GM18951 (cell line): ENCODE measurements around the gene MAST4.

ENCODE experiments used
- POLR2A ChIP-seq: IDR thresholded peaks from 4 replicates; pipeline ENCODE4 v1.6.1; 2011; ENCODE audit warnings: mild to moderate bottlenecking; ENCODE audit not compliant: insufficient read length, insufficient read depth; ENCODE audit errors: extremely low read depth
- in situ Hi-C: fragments of 300-500 bp; cut with MboI; formaldehyde crosslinking; loops from one replicate; pipeline ENCODE4 v1.12.0; 2022; ENCODE audit warnings: low sequenced_read_pairs, mixed read lengths, inconsistent platforms; ENCODE audit not compliant: unreplicated experiment

The MAST4 gene

DNA sequence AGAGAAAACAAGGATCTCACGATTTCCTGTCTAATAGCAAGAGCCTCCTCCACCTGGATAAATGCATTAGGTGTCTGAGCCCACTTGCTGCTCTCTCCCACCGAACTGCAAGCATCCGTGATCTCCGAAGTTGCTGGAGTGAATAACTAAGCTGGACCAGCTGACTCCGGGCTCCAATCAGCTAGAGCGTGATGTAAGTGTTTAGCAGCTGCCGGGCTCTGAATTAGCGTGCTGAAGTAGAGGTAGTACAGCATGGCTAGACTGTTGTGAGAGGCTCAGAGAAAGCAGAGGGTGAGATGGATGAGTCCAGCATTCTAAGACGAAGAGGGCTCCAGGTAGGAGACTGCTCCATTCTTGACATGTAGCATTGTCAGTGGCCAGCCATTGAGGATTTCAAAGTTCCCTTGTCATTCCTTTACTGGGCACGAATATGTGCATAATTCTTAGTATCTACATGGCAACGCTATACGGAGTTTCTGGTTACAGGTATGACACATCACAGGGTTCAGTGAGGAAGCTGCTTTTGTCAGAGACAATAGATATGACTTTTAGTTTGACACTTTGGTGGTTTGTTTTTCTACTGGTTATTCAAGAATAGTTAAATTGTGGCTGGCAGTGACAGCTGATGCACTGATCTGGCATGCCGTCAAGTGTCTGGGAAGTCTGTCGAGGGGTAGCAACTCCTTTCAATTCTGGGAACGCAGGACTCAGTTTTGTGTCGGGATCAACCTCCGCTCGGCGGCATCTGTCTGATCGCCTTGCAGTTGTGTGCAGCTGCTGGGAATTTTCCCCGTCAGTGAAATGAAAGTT is 232.6 kb downstream of the MAST4 start:
- no peak for TF ChIP-seq POLR2A
- in situ Hi-C loops, result no loop called here

DNA sequence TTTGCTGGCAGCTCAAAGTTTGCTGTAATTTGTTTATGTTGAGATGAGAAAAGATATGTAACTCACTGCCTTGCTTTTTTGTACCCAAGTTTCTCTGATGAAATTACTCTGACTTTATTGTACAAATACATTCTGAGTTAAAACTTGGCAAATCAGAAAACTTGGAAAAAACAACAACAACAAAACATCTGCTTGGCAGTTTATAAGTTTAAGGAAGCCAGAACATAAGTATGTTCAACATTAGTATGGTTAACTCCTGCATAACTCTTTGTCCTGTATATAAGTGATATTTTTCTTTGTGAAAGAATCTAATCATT is 233.1 kb downstream of the MAST4 start:
- TF ChIP-seq POLR2A, result no peak
- in situ Hi-C loops, result no loop called here

DNA sequence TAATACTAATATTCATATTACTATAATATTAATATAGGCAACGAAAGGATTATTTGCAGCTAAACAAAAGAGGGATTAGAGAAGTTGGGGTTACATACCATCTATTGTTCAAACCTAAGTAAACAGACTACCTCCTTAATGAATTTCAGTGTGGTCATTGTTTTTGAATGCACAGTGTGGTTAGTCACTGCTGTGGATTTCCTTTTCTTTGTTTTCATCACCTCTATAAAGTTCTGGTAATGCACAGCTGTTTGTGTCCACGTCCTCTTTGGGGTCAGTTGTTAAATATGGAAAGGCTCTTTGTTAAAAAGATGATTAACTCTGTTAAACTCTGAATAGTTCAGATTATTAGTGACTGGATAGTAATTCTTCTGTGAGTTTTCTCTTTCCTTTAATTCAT is 233.6 kb downstream of the MAST4 start:
- TF ChIP-seq POLR2A, result no peak
- in situ Hi-C loops, result no loop called here

DNA sequence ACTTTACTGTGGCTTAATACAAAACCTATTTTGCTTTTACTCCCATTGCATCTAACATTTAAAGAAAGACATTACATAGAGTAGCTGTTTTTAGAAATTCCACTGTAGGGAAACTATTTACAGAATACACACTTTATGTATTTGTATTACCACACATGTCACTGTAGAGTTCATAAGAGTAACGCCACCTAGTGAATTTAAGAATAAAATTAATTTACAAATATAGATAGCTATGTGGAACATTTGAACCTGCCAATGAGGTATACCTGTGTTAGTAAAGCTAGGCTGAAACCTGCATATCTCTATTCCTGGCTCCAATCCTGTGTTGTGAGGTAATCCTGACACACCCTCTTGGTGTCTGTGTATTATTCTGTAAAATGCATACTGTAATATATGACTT is 234.4 kb downstream of the MAST4 start:
- in situ Hi-C loops, result no loop called here
- TF ChIP-seq POLR2A, result no peak

DNA sequence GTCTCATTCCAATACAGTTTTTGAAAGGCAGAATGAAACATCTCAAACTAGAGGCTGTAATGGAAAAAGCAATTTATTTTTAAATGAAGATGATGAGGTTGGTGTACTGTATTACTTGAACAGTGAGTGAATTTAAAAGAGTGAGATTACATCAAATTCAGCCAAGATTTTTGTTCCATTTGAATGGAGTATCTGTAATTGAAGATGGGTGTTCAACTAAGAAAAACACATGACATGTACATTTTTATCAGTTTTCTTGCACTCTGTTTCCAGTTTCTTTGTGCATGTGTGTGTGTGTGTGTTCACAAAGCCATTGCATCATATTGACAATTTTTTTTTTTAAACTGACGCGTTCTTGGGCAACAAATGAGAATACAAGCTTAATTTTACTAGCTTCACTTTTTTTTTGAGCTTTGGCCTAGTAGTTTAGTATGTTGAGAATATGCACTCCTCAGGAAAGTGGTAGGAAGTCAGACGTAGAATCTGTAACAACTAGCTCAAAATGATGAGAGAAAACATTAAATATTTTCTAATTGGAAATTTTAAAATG is 243.5 kb downstream of the MAST4 start:
- no peak for TF ChIP-seq POLR2A
- in situ Hi-C loops, result no loop called here

DNA sequence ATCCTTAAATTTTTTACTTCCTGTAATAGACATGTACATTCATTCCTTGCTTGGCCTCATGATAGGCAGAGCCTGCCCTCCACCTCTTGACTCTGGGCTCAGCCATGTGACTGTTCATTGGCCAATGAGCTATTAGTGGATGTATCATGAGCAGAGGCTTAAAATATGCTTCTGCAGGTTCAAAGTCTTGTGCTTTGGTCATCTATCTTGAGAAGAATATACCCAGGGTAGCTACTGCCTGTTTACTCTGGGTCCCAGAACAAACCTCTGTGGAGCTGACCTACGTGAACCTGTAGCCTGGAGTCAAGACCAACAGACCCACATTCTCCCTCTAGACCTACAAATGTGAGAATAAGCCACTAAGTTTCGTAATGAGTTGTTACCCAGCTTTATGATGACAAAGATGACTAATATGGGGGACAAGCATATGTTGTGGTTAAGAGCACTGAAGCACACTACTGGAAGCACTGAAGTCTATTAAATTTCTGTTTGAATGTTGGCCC is 244.4 kb downstream of the MAST4 start:
- in situ Hi-C loops, result no loop called here
- TF ChIP-seq POLR2A, result no peak

DNA sequence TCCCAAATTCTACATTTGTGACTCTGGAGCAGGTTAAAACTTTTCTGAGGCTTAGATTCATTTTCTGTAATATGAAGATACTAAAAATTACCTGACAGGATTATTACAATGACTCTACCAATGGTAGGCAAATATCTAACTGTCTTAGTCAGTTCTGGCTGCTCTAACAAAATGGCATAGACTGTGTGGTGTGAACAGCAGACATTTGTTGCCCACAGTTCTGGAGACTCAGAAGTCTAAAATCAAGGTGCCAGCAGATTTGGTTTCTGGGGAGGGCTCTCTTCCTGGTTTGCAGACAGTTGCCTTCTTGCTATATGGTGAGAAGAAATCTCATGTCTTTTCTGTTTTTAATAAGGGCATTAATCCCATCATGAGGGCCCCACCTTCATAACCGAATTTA is 245.1 kb downstream of the MAST4 start:
- in situ Hi-C loops, result no loop called here
- no peak for TF ChIP-seq POLR2A

DNA sequence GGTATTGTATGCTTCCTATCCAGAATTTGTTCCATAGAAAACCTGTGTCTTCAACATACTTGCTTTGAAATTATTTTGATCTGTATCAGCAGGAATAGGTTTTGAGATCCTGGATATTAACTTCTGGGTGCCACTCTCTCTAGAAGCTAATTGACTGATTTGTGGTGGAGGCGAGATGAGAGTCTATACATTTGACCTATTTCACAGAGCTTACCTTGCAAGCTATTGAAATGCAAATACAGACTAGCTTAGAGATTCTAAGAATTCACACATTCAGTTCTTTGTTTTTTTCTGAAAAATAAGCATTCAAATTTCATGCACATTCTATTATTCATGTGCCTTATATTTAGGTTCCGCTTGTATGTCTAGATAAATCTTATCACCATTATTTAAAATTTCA is 246.3 kb downstream of the MAST4 start:
- no peak for TF ChIP-seq POLR2A
- in situ Hi-C loops, result no loop called here

DNA sequence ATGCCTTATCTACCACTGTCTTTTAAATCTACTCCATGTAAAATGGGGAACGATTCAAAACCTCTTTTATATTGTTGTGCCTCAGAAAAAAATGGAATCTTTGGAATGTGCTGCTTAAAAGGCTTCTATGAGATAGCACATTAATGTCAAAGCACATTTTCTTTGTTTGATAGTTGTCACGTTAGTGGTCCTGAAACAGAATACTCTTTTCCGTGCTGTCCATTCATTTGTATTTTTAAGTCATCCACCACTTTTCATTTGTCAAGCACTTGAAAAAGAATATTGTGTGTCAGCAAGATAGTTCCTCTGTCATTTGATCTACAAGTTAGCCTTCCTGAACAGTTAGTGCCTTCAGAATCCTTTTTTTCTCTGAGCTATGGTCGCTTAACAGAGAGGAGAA is 246.9 kb downstream of the MAST4 start:
- in situ Hi-C loops, result no loop called here
- no peak for TF ChIP-seq POLR2A

DNA sequence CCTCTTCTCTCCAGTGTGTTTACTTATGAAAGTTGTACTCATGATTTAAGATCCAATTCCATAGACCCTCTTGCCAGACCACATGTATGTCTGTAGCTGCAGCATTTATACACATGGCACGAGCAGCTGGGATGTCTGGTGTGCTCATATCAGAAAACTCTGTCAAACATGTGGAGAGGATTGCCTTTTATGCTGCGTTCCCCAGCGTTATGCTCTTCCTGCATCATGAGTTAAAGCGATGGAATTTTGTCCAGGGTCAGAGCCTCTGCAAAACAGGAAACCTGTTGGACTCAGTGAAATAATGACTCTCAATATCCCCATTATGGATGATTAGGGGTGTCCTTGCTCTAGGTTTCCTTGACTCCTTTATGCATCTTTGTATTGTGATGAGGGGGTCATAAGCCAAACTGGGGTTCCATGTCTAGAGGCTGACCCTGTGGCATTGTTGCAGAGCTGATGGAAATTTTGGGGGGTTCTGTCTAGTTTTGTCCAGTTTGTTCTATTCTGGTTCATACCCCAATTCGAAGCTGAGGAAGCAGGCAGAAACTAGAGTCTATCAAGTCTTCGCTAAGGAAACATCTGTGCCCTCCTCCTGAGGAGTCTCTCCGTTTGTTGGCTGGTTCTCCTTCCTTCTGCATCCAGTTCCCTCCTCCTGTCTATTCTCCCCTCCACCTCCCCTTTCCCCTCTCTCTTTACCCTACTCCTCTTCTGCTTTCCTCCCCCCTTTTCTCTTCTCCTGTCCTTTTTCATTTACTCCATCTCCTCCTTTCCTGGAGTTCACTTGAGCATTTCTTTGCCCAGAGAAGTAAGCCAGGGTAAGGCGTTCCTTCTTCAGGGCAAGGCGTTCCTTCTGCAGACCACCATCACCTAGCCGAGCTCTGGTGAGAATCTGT is 252.8 kb downstream of the MAST4 start:
- no peak for TF ChIP-seq POLR2A
- in situ Hi-C loops, result no loop called here

DNA sequence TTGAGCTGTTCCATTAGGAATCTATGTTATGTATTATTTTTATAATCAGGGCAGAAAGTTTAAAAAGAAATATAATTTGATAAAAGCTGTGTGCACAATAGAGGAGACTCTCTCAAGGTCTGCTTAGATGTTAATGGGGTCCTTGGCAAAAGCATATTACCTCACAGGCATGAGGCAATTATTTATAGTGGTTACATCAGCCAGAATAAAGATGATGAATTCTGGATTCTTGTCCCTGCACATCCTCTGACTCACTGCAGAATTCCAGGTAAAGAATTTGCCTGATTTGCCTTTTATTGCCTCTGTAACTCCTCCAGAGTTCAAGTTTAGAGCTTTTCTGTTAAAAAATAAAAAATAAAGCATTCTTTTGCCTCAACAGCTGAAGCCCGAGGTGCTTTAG is 253.6 kb downstream of the MAST4 start:
- TF ChIP-seq POLR2A, result no peak
- in situ Hi-C loops, result no loop called here

DNA sequence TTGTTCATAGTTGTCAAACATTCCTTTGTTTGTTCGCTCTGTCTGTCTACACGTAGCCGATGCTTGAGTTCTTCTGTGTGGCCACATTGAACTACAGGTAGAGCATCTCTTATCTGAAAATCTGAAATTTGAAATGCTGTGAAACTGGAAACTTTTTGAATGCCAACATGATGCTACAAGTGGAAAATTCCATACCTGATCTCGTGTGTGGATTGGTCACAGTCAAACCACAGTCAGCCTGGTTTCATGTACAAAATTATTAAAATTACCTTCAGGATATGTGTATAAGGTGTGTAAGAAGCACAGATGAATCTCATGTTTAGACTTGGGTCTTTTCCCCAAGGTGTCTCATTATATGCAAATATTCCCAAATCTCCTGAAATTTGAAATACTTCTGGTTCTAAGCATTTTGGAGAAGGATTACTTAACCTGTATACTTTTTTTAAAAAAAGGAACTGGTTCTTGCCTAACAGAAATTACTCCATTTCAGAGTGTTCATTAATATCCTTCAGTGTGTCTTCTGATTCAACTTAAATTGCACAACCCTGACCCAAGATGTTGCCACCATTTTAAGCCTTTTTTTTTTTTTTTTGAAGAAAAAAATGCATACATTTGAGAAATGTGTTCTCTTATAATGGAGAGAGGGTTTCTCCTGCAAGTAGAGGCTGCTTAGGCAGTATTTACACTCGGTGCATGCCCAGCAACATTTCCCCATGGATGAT is 254.3 kb downstream of the MAST4 start:
- in situ Hi-C loops, result no loop called here
- TF ChIP-seq POLR2A, result no peak

DNA sequence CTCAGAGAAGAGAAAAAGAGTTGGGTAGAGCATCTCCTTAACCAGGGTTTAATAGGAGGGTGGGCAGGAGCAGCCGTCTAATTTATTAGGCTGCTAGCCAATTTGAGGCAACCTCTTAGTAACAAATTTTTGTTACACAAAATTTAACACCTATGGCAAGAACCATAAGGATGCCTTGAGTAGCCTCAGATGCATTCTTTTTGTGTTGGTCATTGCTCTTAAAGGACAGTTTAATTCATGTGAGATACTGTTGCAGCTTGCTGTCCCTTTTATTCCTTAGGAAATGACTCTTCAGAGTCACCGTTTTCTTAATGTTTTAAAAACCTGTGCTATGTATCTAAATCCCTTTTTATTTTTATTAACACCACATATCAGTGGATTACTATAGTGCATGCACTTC is 255.1 kb downstream of the MAST4 start:
- in situ Hi-C loops, result no loop called here

DNA sequence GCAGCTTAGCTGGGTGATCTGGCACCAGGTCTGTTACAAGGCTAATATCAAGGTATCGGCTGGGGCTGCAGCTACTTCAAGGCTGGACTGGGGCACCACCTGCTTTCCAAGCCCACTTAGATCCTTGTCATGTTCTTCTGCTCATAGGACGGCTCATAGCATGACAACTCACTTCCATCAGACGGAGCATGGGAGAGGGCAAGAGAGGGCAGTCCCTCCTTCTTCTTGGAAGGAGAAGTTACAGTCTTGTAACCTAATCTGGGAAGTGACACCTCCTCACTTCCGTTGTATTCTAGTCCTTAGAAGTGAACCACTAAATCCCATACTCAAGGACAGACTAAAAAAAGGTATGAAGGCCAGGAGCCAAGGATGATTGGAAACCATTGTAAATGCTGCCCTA is 258.2 kb downstream of the MAST4 start:
- TF ChIP-seq POLR2A, result no peak
- in situ Hi-C loops, result no loop called here

More for the DNA sequence above, 255.1 kb downstream of the MAST4 start:
- TF ChIP-seq POLR2A, result no peak
